Mesothelial cell of epicardium (in vitro differentiated cells): ENCODE data around the gene CAPG. TPM values are rescaled to one million over a fixed set of nuclear protein-coding genes. Genes with fewer than 3 reads are reported as not detected.

Experiments
- DNase-seq, 2 experiments: peaks; one replicate each; pipeline ENCODE4 v3.0.0; 2021; ENCODE audit warnings: low spot score in 2 of 2; ENCODE audit not compliant: unreplicated experiment in 2 of 2
- H3K27ac Mint-ChIP-seq: 2 replicates; pipeline ENCODE4 v1.8.0; 2021; ENCODE audit warnings: mixed read lengths
- H3K27me3 Mint-ChIP-seq: 2 replicates; pipeline ENCODE4 v1.8.0; 2021; ENCODE audit warnings: low read depth, mixed read lengths
- H3K36me3 Mint-ChIP-seq: 2 replicates; pipeline ENCODE4 v1.8.0; 2021; ENCODE audit warnings: mixed read lengths
- H3K4me1 Mint-ChIP-seq: 2 replicates; pipeline ENCODE4 v1.8.0; 2021; ENCODE audit warnings: mixed read lengths
- H3K4me3 Mint-ChIP-seq: 2 replicates; pipeline ENCODE4 v1.8.0; 2021; ENCODE audit warnings: mild to moderate bottlenecking, moderate library complexity, mixed read lengths
- H3K9me3 Mint-ChIP-seq: 2 replicates; pipeline ENCODE4 v1.8.0; 2021; ENCODE audit warnings: mixed read lengths
- total RNA-seq: library from RNA; stranded (reverse); gene quantifications from 3 replicates; pipeline ENCODE4 v1.2.1, GENCODE V29; 2021
- TF ChIP-seq, protein P1 (sequence below): fragments of 200-600 bp; sonication (generic); IDR thresholded peaks from one replicate; pipeline ENCODE4 v1.5.0; 2021; ENCODE audit warnings: antibody characterized with exemption; ENCODE audit not compliant: unreplicated experiment

CAPG gene
- total RNA-seq, 1 donor from 2014 or later = 86.3 TPM

DNA sequence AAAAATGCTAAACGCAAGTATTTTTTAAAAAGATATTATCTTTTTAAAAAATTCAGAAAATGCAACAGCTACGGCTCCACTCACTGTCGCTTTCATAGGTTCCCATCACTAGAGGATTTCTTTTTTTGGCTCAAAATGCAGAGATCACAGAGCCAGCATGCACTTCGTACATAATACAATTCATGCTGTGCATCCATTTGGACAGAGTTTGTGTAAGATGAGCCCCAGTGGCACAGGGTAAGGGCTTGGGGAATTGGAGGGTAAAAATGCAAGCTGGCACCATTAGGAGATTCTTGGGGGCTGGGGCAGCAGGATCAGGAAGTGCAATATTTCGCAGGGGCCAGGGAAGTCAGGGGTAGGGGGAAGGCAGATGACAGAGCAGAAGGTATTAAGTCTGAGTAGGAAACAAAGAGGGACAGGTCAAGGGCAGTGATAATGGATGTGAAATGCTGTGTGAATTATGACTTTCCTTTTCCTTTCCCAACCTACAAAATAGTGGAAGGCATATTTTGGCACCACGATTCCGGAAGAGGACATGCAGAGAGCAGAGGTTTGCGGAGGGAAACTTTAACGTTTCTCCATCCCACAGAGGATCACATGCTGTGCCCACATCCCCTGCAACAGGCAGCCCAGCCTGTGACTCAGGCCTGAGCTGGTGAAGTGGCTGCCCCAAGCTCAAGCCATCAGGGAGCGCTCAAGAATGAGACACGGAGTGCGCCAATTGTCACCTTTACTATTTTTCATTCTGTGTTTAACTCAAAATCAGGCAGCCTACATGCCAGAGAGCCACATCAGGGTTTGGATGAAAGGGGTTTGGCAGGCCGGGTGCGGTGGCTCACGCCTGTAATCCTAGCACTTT is 4.7 kb downstream of the CAPG start:
- Mint-ChIP-seq H3K27me3 (no peaks in the 10 kb centered on the region), H3K36me3 (peaks cover 18% of the 10 kb centered on the region), H3K4me1 (peaks cover 26% of the 10 kb centered on the region), H3K9me3 (peaks cover 5% of the 10 kb centered on the region), H3K27ac (peak overlapping the region; percentile 73), H3K4me3 (no peak overlapping the region)
- no peak for DNase-seq
- TF ChIP-seq, protein P1, sequence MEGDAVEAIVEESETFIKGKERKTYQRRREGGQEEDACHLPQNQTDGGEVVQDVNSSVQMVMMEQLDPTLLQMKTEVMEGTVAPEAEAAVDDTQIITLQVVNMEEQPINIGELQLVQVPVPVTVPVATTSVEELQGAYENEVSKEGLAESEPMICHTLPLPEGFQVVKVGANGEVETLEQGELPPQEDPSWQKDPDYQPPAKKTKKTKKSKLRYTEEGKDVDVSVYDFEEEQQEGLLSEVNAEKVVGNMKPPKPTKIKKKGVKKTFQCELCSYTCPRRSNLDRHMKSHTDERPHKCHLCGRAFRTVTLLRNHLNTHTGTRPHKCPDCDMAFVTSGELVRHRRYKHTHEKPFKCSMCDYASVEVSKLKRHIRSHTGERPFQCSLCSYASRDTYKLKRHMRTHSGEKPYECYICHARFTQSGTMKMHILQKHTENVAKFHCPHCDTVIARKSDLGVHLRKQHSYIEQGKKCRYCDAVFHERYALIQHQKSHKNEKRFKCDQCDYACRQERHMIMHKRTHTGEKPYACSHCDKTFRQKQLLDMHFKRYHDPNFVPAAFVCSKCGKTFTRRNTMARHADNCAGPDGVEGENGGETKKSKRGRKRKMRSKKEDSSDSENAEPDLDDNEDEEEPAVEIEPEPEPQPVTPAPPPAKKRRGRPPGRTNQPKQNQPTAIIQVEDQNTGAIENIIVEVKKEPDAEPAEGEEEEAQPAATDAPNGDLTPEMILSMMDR = no peak

DNA sequence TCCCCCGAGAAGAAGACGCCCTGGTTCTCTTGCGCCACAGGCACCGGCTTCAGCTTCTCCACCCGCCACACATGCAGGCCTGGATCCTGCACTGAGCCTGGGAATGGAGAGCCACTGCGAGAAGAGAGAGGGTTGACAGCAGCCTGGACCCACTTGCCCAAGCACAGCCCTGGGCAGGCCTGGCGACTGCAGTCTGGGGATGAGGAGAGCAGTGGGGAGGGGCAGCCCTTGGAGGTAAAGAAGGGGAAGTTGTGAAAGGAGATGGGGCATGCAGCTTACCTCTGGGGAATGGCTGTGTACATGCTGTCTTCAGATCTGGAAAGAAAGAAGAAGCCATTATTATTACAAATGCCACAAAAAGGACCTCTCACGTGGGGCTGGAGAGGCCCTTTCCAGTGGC is 8.3 kb downstream of the CAPG start:
- H3K4me1 Mint-ChIP-seq = peaks cover 29% of the 10 kb centered on the region
- no peak overlapping the region for H3K27ac Mint-ChIP-seq
- peaks cover 30% of the 10 kb centered on the region for H3K36me3 Mint-ChIP-seq
- H3K4me3 Mint-ChIP-seq = no peak overlapping the region
- TF ChIP-seq, protein P1 = no peak
- no peaks in the 10 kb centered on the region for H3K27me3 Mint-ChIP-seq
- peaks cover 5% of the 10 kb centered on the region for H3K9me3 Mint-ChIP-seq
- no peak for DNase-seq

DNA sequence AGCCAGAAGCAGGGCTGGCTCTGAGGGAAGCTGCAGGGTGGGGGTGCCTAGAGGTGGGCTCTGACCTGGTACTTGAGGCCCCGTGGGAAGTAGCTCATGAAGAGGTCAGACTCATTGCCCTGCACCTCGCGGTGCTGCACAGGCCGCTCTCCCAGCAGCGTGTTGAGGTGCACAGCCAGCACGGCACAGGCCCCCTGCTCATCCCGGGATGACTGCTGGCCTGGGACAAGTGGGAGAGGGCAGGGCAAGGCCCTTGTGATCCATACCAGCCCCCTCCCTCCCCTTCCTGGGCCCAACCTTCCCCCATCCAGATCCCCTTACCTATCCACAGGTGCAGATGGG is 8.7 kb downstream of the CAPG start:
- DNase-seq = no peak
- no peak overlapping the region for H3K4me3 Mint-ChIP-seq
- peaks cover 5% of the 10 kb centered on the region for H3K9me3 Mint-ChIP-seq
- H3K27ac Mint-ChIP-seq = no peak overlapping the region
- TF ChIP-seq, protein P1 = no peak
- peaks cover 33% of the 10 kb centered on the region for H3K4me1 Mint-ChIP-seq
- H3K36me3 Mint-ChIP-seq = peaks cover 32% of the 10 kb centered on the region
- no peaks in the 10 kb centered on the region for H3K27me3 Mint-ChIP-seq

DNA sequence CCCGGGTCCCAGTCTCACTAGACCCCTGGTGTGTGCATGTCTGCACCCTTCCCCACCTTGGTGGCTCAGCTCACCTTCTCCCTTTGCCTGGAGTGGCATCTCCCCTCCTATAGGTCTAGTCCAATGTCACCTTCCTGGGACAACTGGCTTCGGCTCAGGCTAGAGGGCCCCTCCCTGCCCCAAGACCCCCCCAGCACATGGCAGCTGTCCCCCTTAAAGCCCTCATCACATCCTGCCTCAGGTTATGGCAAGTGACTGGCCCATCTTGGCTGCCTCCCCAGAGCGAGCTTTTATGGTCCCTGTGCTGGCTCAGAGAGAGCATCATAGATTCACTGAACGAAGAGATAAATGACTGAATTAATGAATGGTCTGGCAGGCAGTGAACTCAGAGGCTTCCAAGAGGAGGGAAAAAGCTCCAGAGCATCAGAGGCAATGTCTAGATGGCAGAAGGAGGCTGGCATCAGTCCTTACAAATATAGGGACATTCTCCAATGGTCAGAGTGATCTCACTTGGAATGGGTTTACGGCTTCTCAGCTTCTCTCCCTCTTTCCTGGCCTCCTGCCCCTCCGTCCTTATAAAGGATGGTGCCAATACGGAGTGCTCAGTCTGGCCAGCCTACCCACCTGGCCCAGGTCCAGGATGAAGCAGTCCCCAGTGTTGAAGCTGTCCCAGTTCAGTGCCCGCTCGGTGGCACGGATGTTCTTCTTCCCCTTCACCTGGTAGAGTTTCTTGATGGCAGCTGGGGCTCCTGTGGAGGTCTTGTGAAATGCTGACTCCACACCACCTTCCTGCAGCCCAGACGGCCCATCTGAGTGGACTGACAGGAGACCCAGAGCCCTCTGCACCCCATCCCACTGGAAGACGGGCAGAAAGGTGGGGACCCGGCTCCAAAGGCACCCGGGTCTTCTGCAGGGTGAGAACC is 9.4 kb downstream of the CAPG start:
- H3K9me3 Mint-ChIP-seq = peaks cover 5% of the 10 kb centered on the region
- peaks cover 39% of the 10 kb centered on the region for H3K4me1 Mint-ChIP-seq
- TF ChIP-seq, protein P1 = no peak
- H3K4me3 Mint-ChIP-seq = no peak overlapping the region
- DNase-seq = no peak
- no peak overlapping the region for H3K27ac Mint-ChIP-seq
- no peaks in the 10 kb centered on the region for H3K27me3 Mint-ChIP-seq
- H3K36me3 Mint-ChIP-seq = peaks cover 33% of the 10 kb centered on the region

DNA sequence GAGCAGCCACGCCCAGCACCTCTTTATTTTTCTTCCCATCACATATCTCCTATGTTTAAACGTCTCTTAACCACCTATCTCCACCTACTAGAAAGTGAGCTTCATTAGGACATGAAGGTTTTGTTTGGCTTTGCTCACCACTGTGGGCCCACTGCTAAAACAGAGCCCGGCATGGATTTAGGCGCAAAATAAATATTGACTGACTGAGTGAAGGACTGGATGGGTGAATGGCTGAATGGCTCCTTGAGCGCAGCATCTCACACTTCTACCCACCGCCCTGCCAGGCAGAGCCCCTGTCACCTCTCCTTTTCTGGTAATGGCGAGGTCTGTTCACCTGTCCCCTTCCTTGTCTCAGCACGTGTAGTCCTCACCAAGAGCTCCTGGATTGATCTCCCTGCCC is 10.1 kb downstream of the CAPG start:
- Mint-ChIP-seq H3K4me1 (peaks cover 36% of the 10 kb centered on the region), H3K36me3 (peaks cover 33% of the 10 kb centered on the region), H3K27ac (no peak overlapping the region), H3K27me3 (no peaks in the 10 kb centered on the region), H3K9me3 (peaks cover 5% of the 10 kb centered on the region), H3K4me3 (no peak overlapping the region)
- no peak for DNase-seq
- TF ChIP-seq, protein P1 = no peak
